Left ventricle myocardium inferior (tissue), 1 donor: ENCODE data around the gene FMN1. TPM values are rescaled to one million over a fixed set of nuclear protein-coding genes. Genes with fewer than 3 reads are reported as not detected.

Source experiments
- DNase-seq: peaks from one replicate; pipeline ENCODE4 v3.0.0-alpha.2; 2020
- H3K27ac ChIP-seq: fragments of 200-600 bp; replicated peaks from 2 replicates; pipeline ENCODE4 v1.8.0; 2021
- H3K27me3 ChIP-seq: fragments of 200-600 bp; 2 replicates; pipeline ENCODE4 v1.8.0; 2021; ENCODE audit warnings: low read depth
- H3K36me3 ChIP-seq: fragments of 200-600 bp; 2 replicates; pipeline ENCODE4 v1.8.0; 2021
- H3K4me1 ChIP-seq: fragments of 200-600 bp; 2 replicates; pipeline ENCODE4 v1.8.0; 2021
- H3K4me3 ChIP-seq: fragments of 200-600 bp; 2 replicates; pipeline ENCODE4 v1.8.0; 2021; ENCODE audit warnings: mild to moderate bottlenecking, moderate library complexity
- H3K9me3 ChIP-seq: fragments of 200-600 bp; replicated peaks from 2 replicates; pipeline ENCODE4 v1.8.0; 2021
- CTCF ChIP-seq: fragments of 200-600 bp; IDR thresholded peaks from 2 replicates; pipeline ENCODE4 v1.8.0; 2021; ENCODE audit warnings: antibody characterized with exemption, mild to moderate bottlenecking, borderline replicate concordance
- intact Hi-C: fragments of 100-400 bp; cut with micrococcal nuclease; formaldehyde crosslinking; loops from one replicate; pipeline ENCODE4 v1.11.0; 2022
- total RNA-seq: library from RNA; stranded (reverse); fragmentation: NEBNext Ultra II Directional; extraction: Animal tissue kit (Norgen Biotek cat#: 25700); gene quantifications from one replicate; pipeline ENCODE4 v1.2.1, GENCODE V29; 2021
- donor health status: DM: no; HTN: yes; CAD: no; lungs with severe emphysema.

The FMN1 gene
- total RNA-seq, 1 donor from 2014 or later, result 4.5 TPM

- no peaks in the 10 kb centered on the region for H3K4me1 ChIP-seq
- intact Hi-C loops, result loop anchor here (10.0 kb wide), 1 partner anchor 270 kb away; no protein-coding TSS in a partner anchor
- DNase-seq, result no peak
- no peaks in the 10 kb centered on the region for H3K36me3 ChIP-seq
- H3K27me3 ChIP-seq, result no peaks in the 10 kb centered on the region
- TF ChIP-seq CTCF, result no peak
- no peak overlapping the region for H3K27ac ChIP-seq
- no peak overlapping the region for H3K4me3 ChIP-seq
- H3K9me3 ChIP-seq, result peaks cover 12% of the 10 kb centered on the region
These were observed 259.4 kb downstream of the FMN1 start for GRCh38 chr15:32935139-32935538.

- H3K36me3 ChIP-seq, result no peaks in the 10 kb centered on the region
- H3K9me3 ChIP-seq, result peaks cover 12% of the 10 kb centered on the region
- H3K27ac ChIP-seq, result no peak overlapping the region
- no peak overlapping the region for H3K4me3 ChIP-seq
- intact Hi-C loops, result loop anchor here (10.0 kb wide), 1 partner anchor 268 kb away; no protein-coding TSS in a partner anchor
- no peak for DNase-seq
- no peak for TF ChIP-seq CTCF
- no peaks in the 10 kb centered on the region for H3K4me1 ChIP-seq
- no peaks in the 10 kb centered on the region for H3K27me3 ChIP-seq
These were observed 261.3 kb downstream of the FMN1 start for GRCh38 chr15:32933236-32933635.

- Histone ChIP-seq H3K27ac (no peak overlapping the region), H3K4me3 (no peak overlapping the region), H3K36me3 (no peaks in the 10 kb centered on the region), H3K27me3 (no peaks in the 10 kb centered on the region), H3K9me3 (peaks cover 12% of the 10 kb centered on the region), H3K4me1 (no peaks in the 10 kb centered on the region)
- no peak for DNase-seq
- intact Hi-C loops, result no loop called here
- no peak for TF ChIP-seq CTCF
These were observed 265.6 kb downstream of the FMN1 start for GRCh38 chr15:32928876-32929275.

- TF ChIP-seq CTCF, result no peak
- H3K27me3 ChIP-seq, result no peaks in the 10 kb centered on the region
- intact Hi-C loops, result no loop called here
- no peaks in the 10 kb centered on the region for H3K4me1 ChIP-seq
- peaks cover 12% of the 10 kb centered on the region for H3K9me3 ChIP-seq
- H3K27ac ChIP-seq, result no peak overlapping the region
- no peak overlapping the region for H3K4me3 ChIP-seq
- DNase-seq, result no peak
- no peaks in the 10 kb centered on the region for H3K36me3 ChIP-seq
These were observed 267.4 kb downstream of the FMN1 start for GRCh38 chr15:32927124-32927523.

GRCh38 chr15:32923176-32923575, 271.3 kb downstream of the FMN1 start:
- DNase-seq, result no peak
- Histone ChIP-seq H3K4me1 (no peaks in the 10 kb centered on the region), H3K27me3 (no peaks in the 10 kb centered on the region), H3K9me3 (no peaks in the 10 kb centered on the region), H3K27ac (no peak overlapping the region), H3K36me3 (no peaks in the 10 kb centered on the region), H3K4me3 (no peak overlapping the region)
- no peak for TF ChIP-seq CTCF
- intact Hi-C loops, result no loop called here

- no peaks in the 10 kb centered on the region for H3K36me3 ChIP-seq
- H3K4me1 ChIP-seq, result no peaks in the 10 kb centered on the region
- no peak overlapping the region for H3K27ac ChIP-seq
- intact Hi-C loops, result no loop called here
- no peak for DNase-seq
- no peak for TF ChIP-seq CTCF
- no peaks in the 10 kb centered on the region for H3K27me3 ChIP-seq
- H3K9me3 ChIP-seq, result no peaks in the 10 kb centered on the region
- H3K4me3 ChIP-seq, result no peak overlapping the region
These were observed 272.0 kb downstream of the FMN1 start for GRCh38 chr15:32922541-32922940.
